NCI-H1105 (cell line): ENCODE data around the gene COA8.

ENCODE experiments used
- DNase-seq: peaks from one replicate; lab custom pipeline; 2025; lab: John Stamatoyannopoulos, UW

The COA8 gene

DNA sequence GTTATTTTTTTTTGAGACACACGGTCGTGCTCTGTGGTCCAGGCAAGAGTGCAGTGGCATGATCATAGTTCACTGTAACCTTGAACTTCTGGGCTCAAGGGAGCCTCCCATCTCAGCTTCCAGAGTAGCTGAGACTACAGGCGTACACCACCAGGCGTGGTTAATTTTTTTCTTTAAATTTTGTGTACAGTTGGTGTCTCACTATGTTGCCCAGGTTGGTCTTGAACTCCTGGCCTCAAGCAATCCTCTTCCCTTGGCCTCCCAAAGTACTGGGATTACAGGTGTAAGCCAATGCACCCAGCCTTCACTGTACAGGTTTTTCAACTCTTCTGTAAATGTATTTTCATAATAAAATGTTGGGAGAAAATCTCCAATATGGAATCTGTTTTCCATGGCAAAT is 60.5 kb downstream of the COA8 start:
- DNase-seq = no peak

DNA sequence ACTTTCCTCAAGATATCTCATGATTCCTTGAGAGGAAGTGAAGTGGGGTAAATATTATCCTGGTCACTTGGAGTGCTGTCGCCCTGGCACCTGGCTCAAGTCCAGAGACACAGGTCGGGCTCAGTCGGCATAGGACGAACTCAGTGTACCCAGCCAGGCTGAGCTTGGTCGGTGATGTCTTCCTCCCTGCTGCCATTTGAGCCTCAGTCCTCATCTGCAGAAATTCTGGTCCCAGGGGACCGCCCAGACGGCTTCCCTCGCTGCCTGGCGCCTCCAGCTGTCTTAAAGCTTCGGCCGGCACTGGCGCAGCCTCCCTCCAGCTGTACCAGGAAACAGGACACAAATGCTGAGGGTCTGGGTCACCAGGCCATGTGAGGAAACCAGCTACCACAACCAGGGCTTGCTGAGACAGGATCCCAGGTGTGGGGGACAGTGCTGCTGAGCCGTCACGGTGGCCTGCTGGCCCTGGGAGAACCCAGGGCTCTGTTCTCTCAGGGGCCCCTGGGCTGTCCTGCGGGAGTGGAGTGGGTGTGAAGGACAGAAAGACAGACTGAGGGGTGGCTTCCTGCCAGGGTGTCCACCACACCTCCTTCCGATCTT is 61.2 kb downstream of the COA8 start:
- no peak for DNase-seq

DNA sequence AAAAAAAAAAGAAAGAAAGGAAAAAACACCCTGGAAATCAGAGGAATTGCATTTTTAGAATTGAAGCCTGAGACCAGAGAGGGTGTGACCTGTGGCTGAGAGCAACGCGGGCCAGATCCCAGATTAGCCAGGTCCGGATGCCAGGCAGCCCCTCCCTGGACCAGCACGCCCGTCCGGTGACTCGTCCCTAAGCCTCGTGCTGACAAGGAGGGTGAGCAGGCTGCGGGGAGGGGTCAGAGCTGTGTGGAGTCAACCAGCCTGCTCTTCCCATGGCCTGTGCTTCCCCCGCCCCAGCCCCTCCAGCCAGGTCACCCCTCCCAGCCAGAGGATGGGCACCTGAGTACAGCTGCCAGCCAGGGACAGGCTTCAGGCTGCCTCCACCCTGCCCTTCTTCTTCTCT is 62.1 kb downstream of the COA8 start:
- no peak for DNase-seq

DNA sequence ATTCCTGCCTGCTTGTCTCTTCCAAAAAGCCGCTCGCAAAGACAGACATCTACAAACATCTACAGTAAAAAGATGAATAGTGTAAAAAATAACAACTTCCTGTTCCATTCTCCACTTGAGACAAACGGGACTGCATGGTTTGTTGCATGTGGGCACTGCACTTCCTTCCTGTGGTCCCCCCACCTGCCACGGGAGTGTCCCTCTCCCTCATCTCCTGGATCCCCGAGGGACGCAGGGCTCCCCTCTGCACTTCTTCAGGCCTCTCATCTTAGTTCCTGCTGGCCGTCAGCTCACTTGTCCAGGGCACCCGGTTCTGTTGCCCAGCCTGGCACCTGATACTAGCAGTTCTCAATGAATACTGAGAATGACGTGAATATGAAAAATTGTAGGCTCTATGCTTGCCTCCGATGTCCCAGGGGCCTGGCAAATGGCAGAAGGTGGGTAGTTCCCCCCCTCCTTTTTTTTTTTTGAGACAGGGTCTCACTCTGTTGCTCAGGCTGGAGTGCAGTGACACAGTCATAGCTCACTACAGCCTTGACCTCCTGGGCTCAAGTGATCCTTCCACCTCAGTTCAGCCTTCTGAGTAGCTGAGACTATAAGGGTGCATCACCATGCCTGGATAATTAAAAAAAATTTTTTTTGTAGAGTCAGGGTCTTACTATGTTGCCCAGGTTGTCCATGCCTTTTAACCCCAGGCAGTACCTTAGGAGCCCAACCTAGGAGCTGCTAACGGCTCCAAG is 62.8 kb downstream of the COA8 start:
- no peak for DNase-seq

DNA sequence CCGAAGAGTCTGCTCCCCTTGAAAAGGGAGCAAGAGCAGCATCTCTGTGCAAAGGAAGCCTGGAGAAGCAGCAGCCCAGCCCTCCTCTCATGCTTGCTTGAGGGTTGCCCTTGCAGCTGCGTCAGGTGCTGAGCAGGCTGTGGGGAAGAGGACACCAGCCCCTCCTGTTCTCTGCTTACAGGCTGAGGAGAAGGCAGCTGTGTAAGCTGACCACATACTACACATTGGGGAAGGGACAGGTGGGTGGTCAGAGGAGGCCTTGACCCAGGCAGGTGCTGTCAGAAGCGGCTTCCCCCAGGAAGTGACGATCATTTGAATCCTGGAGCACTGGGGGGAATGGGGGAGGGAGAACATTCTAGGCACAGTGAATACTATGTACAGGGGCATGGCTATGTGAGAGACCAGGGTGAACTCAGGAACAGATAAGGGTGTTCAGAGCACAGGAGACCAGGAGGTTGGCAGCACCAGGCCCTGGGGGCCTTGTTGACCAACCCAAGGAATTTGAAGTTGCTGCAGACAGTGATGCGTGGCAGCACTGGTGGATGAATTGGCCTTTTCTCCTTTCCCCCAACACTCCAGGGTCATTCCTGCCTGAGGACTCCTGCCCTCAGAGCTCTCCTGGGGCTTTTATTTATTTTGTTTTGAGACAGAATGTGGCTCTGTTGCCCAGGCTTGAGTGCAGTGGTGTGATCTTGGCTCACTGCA is 63.5 kb downstream of the COA8 start:
- no peak for DNase-seq

DNA sequence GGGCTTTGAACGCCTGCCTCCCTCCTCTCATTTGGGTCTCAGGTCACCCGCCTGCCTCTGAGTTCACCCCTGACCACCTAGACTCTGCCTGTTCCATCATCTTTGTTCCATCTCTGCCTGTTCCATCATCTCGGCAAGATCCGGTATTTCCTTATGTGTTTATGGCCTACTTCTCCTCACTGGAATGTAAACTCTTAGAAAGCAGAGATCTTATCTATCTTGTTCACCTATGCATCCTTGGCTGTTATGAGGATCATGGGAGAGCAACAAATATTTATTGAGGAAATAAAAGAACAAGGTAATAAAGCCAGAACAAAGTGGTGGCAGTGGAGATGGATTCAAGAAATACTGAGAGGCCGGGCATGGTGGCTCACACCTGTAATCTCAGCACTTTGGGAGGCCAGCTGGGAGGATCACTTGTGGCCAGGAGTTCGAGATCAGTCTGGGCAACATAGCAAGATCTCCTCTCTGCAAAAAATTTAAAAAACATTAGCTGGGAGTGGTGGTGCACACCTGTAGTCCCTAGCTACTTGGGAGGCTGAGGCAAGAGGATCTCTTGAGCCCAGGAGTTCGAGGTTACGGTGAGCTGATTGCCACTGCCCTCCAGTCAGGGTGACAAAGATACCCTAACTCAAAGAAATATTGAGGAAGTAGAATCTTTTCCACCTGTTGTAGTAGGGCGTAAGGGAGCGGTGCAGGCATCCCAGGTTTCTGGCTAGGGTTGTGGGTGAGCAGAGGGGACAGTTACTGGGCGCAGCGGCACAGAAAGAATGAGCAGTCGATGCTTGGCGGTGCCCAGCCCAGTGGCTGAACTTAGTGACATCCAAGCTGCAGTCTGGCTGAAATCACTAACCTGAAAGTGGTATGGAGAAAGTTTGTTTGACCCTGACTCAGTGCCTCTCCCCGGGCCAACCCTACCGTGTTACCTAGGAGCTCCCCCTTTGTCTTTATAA is 64.6 kb downstream of the COA8 start:
- no peak for DNase-seq

DNA sequence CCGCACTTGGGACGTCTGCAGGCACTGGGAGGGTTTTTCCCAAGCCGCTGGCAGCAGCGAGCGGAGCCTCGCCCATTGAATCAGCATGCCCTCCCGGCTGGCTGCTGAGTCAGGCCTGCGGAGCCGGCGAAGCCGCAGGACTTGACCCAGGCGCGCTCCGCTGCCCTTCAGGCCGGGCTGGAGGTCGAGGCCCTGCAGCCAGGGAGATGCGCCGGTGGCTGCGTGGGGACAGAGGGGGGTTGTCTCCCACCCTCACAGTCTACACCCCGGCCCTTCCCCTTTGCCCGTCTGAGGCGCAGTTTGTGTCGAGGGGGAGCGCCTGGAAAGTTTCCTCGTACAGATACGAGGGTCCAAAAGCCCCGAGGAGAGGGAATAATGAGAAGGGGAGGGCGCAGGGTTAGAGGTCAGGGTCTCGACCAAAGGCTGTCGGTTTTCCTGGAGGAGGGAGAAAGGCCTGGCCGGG is 65.5 kb downstream of the COA8 start:
- no peak for DNase-seq

DNA sequence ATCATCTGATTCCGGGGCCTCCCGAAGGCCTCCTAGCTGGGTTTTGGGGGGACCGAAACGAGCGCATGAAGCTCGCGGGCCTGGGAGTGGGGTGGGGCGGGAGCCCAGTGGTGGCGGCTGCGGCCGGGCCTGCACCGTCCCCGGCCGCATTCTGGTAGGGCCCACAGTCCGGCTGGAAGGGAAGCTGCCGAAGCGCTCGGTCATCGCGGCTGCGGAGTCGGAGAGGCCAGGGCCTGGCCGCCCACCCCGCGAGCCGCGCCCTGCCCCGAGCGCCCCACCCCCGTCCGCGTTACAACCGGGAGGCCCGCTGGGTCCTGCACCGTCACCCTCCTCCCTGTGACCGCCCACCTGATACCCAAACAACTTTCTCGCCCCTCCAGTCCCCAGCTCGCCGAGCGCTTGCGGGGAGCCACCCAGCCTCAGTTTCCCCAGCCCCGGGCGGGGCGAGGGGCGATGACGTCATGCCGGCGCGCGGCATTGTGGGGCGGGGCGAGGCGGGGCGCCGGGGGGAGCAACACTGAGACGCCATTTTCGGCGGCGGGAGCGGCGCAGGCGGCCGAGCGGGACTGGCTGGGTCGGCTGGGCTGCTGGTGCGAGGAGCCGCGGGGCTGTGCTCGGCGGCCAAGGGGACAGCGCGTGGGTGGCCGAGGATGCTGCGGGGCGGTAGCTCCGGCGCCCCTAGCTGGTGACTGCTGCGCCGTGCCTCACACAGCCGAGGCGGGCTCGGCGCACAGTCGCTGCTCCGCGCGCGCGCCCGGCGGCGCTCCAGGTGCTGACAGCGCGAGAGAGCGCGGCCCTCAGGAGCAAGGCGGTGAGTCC is 66.1 kb downstream of the COA8 start, which contains the start of gene KLC1:
TSS of gene KLC1 (plus strand) at position 528 of the 819 bp plus-strand sequence. CDS start 25,354 bp downstream, outside the sequence.
- peak; percentile 55 for DNase-seq

DNA sequence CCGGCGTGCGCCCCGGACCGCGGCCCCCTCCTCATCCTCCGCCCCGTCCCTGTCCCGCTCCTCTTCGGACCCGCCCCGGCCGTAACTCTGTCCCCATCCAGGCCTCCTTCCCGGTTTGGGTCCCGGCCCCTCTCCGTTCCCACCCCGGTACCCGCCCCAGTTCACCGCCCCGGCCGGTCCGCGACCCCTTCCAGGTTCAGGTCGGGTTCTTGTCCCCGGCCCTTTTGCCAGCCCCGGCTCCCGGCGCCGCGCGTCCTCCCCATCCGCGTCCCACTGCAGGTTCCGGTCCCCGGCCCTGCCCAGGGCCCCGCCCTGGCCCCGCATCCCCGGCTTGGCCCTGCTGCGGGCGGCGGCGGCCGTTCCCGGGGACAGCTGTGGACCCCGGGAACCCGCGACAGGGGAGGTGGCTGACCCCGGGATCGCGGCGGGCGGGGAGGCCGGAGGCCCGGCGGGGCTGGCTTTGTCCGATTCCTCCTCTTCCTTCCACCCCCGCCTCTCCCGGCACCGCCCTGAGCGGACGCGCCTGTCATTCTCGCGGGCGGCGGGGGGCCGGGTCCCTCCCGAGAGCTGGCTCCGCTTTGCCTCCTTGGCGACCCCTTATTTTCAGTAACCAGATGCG is 66.9 kb downstream of the COA8 start:
- DNase-seq = peak; percentile 8

DNA sequence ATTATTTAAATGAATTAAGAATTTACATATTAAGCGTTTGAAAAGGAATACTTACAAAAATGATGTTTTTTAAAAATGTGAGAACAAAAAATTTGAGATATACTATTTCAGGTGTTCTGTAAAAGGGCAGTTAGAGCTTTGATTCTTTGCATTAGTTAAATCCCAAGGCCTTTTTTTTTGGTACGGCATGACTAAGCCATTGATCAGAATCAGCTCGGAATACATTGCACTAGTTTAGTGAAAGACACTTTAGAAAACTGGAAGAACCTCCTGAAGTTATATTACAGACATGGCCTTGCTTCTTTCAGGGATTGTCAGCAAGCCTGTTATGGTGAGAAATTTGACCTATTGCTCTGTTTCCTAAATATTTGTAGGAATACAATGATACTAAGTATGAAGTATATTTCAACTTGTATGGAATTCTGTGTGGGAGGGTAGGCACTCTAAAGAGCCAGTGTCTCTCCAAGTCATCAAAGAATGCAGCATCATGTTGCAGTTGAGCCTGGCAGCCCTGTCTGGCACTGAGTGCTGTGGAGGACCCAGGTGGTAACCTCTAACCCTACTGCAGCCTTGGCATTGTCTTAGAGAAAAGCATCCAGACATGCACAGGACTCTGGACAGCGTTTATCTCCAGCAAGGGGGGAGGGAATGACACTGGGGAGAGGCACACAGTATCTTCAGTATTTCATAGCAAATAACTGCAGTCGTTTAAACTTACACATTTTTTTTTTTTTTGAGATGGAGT is 67.8 kb downstream of the COA8 start:
- DNase-seq = no peak

DNA sequence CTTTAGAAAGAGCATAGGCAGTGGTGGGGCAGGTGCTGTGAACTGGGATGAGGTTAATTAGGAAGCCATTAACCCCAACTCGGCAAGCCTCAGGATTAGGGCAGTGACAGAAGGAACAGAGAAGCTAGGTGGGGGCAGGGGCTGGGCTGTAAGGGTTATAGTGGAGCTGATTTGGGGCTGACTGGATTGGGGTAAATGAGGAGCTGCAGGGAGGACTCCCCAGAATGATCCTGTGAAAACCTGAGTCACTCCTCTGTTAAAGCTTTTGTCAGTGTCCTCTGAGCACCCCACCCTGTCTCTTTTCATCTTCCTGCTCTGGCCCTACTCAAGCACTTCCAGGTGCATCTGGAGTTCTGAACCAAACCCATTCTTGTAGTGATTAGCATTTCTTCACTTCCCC is 70.6 kb downstream of the COA8 start:
- no peak for DNase-seq

DNA sequence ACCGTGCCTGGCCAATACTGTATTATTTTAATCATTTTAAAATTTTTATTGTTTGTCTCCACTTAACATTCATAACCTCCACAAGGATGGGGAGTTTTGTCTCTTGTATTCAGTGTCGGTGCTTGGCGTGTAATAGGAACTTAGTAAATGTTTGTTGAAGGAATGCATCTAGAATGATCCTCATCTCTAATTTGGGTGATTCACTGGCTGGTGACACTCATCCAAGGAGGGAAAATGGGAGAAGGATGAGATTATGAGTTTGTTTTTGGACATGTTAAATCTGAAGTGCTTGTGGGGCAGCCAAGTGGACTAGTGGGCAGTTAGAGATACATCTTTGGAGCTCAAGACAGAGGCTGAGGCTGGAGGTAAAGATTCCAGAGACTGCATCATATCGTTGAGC is 71.4 kb downstream of the COA8 start:
- DNase-seq = no peak

DNA sequence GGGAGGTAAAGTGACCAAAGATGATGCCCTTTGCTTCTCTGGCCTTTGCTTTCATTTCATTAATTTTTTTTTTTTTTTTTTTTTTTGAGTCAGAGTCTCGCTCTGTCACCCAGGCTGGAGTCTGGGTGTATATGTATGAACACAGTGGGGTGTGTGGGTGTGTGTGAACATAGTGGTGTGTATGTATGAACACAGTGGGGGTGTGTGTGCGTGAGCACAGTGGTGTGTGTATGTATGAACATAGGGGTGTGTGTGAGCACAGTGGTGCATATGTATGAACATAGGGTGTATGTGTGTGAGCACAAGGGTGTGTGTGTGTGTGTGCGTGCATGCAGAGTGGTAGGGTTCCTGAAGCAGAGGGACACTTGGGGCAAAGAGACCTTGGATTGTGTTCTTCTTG is 75.8 kb downstream of the COA8 start:
- DNase-seq = no peak
